ENCODE data around the gene RERE.
"Not testable (repeated sequence)": the region's sequence is repeated elsewhere in the genome, so short reads cannot be mapped to it uniquely, and the experiment has no call there.

The RERE gene

GRCh38 chr1:8382608-8383505 is 434.6 kb downstream of the RERE start:
- Histone ChIP-seq H3K27me3 (ENCODE audit: insufficient read depth, low read length) (no peaks in the 10 kb centered on the region), H3K9me3 (ENCODE audit: low read length) (no peaks in the 10 kb centered on the region), H3K4me3 (ENCODE audit: low read length) (no peak overlapping the region), H3K36me3 (ENCODE audit: insufficient read depth, low read length) (peaks cover 14% of the 10 kb centered on the region), H3K4me1 (ENCODE audit: insufficient read depth, low read length) (peaks cover 16% of the 10 kb centered on the region), H2AFZ (ENCODE audit: low read depth, low read length) (no peak overlapping the region)

GRCh38 chr1:8382051-8382505 is 435.4 kb downstream of the RERE start:
- no peaks in the 10 kb centered on the region for H3K27me3 ChIP-seq (ENCODE audit: insufficient read depth, low read length)
- no peak overlapping the region for H2AFZ ChIP-seq (ENCODE audit: low read depth, low read length)
- H3K4me1 ChIP-seq (ENCODE audit: insufficient read depth, low read length), result peaks cover 16% of the 10 kb centered on the region
- no peaks in the 10 kb centered on the region for H3K9me3 ChIP-seq (ENCODE audit: low read length)
- no peak overlapping the region for H3K4me3 ChIP-seq (ENCODE audit: low read length)
- peaks cover 14% of the 10 kb centered on the region for H3K36me3 ChIP-seq (ENCODE audit: insufficient read depth, low read length)

DNA sequence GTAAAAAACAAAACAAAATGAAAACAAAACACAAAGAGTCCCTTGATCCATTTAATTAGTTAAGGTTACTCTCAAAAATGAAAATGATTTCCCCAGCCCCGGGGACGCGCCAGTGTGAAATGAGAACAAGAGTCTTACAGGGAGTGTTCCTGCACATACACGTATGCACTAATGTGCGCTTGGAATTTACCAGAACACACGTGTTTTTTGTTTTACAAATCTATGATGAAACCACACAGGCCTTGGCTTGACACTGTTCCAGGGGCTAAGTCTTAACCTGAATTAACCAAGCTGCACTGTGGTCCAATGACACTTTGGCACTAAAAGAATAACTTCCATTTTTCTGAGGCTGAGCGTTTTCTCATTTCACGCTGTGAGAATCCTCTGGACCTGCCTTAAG is 435.8 kb downstream of the RERE start:
- peaks cover 16% of the 10 kb centered on the region for H3K4me1 ChIP-seq (ENCODE audit: insufficient read depth, low read length)
- H3K4me3 ChIP-seq (ENCODE audit: low read length), result no peak overlapping the region
- H3K9me3 ChIP-seq (ENCODE audit: low read length), result no peaks in the 10 kb centered on the region
- no peaks in the 10 kb centered on the region for H3K27me3 ChIP-seq (ENCODE audit: insufficient read depth, low read length)
- peaks cover 14% of the 10 kb centered on the region for H3K36me3 ChIP-seq (ENCODE audit: insufficient read depth, low read length)
- H2AFZ ChIP-seq (ENCODE audit: low read depth, low read length), result no peak overlapping the region

DNA sequence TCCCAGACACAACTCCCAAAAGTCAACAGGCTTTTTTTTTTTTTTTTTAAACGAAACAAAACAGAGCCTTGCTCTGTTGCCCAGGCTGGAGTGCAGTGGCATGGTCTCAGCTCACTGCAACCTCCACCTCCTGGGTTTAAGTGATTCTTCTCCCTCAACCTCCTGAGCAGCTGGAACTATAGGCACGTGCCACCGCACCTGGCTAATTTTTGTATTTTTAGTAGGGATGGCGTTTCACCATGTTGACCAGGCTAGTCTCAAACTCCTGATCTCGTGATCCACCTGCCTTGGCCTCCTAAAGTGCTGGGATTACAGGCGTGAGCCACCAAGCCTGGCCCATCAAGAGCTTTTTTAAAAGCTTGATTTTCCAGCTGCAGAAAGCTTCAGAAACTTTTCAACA is 437.1 kb downstream of the RERE start:
- Histone ChIP-seq H3K36me3 (ENCODE audit: insufficient read depth, low read length) (peaks cover 14% of the 10 kb centered on the region), H3K4me1 (ENCODE audit: insufficient read depth, low read length) (peaks cover 16% of the 10 kb centered on the region)
- not testable (repeated sequence) for H3K9me3 ChIP-seq (ENCODE audit: low read length); H3K27me3 ChIP-seq (ENCODE audit: insufficient read depth, low read length); H3K4me3 ChIP-seq (ENCODE audit: low read length); H2AFZ ChIP-seq (ENCODE audit: low read depth, low read length)

DNA sequence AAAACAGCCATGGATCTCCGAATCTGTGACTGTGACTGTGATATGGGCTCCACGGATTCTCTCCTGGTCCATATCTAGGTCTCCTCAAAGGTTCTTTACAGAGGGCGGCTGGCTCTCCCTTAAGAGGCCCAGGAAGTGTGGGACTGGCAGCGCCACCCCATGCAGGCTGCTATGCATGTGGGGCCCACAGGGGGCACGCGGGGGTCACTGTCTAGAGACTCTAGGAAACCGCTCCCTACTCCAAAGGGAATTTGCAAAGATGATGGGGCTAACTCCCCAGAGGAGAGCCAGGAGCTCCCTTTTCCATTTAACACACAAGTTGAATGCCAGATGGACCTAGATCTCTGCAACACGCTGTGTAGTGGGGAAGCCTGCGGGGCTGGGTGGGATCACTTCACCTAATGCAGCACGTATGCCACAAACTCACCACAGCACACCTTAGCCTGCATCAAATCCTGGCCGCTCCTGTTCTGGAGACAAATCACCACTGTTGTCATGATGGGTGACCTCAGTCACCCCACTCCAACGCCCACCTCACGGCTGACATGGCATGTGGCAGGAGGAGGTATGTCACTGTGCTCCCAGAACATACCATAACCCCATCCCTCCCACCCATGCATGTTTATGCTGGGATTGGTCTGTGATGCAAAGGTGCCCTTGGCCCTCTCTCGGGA is 437.8 kb downstream of the RERE start:
- Histone ChIP-seq H3K4me1 (ENCODE audit: insufficient read depth, low read length) (peaks cover 16% of the 10 kb centered on the region), H3K36me3 (ENCODE audit: insufficient read depth, low read length) (peaks cover 14% of the 10 kb centered on the region), H2AFZ (ENCODE audit: low read depth, low read length) (no peak overlapping the region)

GRCh38 chr1:8378981-8379470 is 438.4 kb downstream of the RERE start:
- Histone ChIP-seq H3K36me3 (ENCODE audit: insufficient read depth, low read length) (peaks cover 13% of the 10 kb centered on the region), H3K9me3 (ENCODE audit: low read length) (no peaks in the 10 kb centered on the region), H3K27me3 (ENCODE audit: insufficient read depth, low read length) (no peaks in the 10 kb centered on the region), H3K4me1 (ENCODE audit: insufficient read depth, low read length) (peaks cover 17% of the 10 kb centered on the region), H2AFZ (ENCODE audit: low read depth, low read length) (no peak overlapping the region), H3K4me3 (ENCODE audit: low read length) (no peak overlapping the region)

More for the DNA sequence above, 437.8 kb downstream of the RERE start:
- Histone ChIP-seq H3K27me3 (ENCODE audit: insufficient read depth, low read length) (no peaks in the 10 kb centered on the region), H3K9me3 (ENCODE audit: low read length) (no peaks in the 10 kb centered on the region), H3K4me3 (ENCODE audit: low read length) (no peak overlapping the region)

- Histone ChIP-seq H3K36me3 (ENCODE audit: insufficient read depth, low read length) (peaks cover 10% of the 10 kb centered on the region), H3K9me3 (ENCODE audit: low read length) (no peaks in the 10 kb centered on the region), H3K27me3 (ENCODE audit: insufficient read depth, low read length) (no peaks in the 10 kb centered on the region), H3K4me3 (ENCODE audit: low read length) (no peak overlapping the region), H3K4me1 (ENCODE audit: insufficient read depth, low read length) (peaks cover 26% of the 10 kb centered on the region), H2AFZ (ENCODE audit: low read depth, low read length) (no peak overlapping the region)
Observed at GRCh38 chr1:8378178-8378577, 439.3 kb downstream of the RERE start.

GRCh38 chr1:8377271-8377981 is 440.0 kb downstream of the RERE start:
- no peak overlapping the region for H2AFZ ChIP-seq (ENCODE audit: low read depth, low read length)
- no peaks in the 10 kb centered on the region for H3K9me3 ChIP-seq (ENCODE audit: low read length)
- peaks cover 7% of the 10 kb centered on the region for H3K36me3 ChIP-seq (ENCODE audit: insufficient read depth, low read length)
- H3K27me3 ChIP-seq (ENCODE audit: insufficient read depth, low read length), result no peaks in the 10 kb centered on the region
- H3K4me1 ChIP-seq (ENCODE audit: insufficient read depth, low read length), result peaks cover 27% of the 10 kb centered on the region
- H3K4me3 ChIP-seq (ENCODE audit: low read length), result no peak overlapping the region

DNA sequence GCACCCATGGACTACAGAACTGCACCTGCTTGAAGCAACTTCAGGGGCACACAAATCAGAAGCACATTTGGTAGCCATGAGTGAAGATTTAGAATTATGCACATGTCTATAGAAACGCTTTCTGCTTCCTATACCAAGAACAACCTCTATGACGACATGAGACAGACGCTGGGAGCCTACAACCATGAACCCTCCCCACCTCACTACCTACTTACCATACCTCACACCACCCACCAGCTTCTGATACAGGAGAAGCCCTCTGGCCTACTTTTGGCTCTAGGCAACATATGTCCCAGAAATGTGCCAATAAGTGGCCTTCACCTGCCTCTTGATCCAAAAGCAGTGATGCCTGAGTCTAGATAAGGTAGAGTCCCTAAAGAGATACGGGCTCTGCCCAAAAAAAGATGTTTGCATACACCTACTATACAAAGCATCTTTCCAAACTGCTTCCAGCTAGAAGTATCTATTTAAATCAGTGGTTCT is 441.0 kb downstream of the RERE start:
- Histone ChIP-seq H3K4me1 (ENCODE audit: insufficient read depth, low read length) (peaks cover 27% of the 10 kb centered on the region), H3K27me3 (ENCODE audit: insufficient read depth, low read length) (no peaks in the 10 kb centered on the region), H3K9me3 (ENCODE audit: low read length) (no peaks in the 10 kb centered on the region), H3K4me3 (ENCODE audit: low read length) (no peak overlapping the region), H3K36me3 (ENCODE audit: insufficient read depth, low read length) (peaks cover 7% of the 10 kb centered on the region), H2AFZ (ENCODE audit: low read depth, low read length) (no peak overlapping the region)

- peaks cover 42% of the 10 kb centered on the region for H3K4me1 ChIP-seq (ENCODE audit: insufficient read depth, low read length)
Observed at GRCh38 chr1:8374812-8375211, 442.6 kb downstream of the RERE start.

GRCh38 chr1:8374356-8374755 is 443.1 kb downstream of the RERE start:
- H3K36me3 ChIP-seq (ENCODE audit: insufficient read depth, low read length), result peaks cover 3% of the 10 kb centered on the region
- no peak overlapping the region for H3K4me3 ChIP-seq (ENCODE audit: low read length)
- H3K9me3 ChIP-seq (ENCODE audit: low read length), result no peaks in the 10 kb centered on the region
- H2AFZ ChIP-seq (ENCODE audit: low read depth, low read length), result no peak overlapping the region
- H3K27me3 ChIP-seq (ENCODE audit: insufficient read depth, low read length), result no peaks in the 10 kb centered on the region
- H3K4me1 ChIP-seq (ENCODE audit: insufficient read depth, low read length), result peaks cover 42% of the 10 kb centered on the region

More at GRCh38 chr1:8374812-8375211, 442.6 kb downstream of the RERE start:
- peaks cover 3% of the 10 kb centered on the region for H3K36me3 ChIP-seq (ENCODE audit: insufficient read depth, low read length)
- H3K27me3 ChIP-seq (ENCODE audit: insufficient read depth, low read length), result no peaks in the 10 kb centered on the region
- H3K4me3 ChIP-seq (ENCODE audit: low read length), result no peak overlapping the region
- no peak overlapping the region for H2AFZ ChIP-seq (ENCODE audit: low read depth, low read length)
- no peaks in the 10 kb centered on the region for H3K9me3 ChIP-seq (ENCODE audit: low read length)

DNA sequence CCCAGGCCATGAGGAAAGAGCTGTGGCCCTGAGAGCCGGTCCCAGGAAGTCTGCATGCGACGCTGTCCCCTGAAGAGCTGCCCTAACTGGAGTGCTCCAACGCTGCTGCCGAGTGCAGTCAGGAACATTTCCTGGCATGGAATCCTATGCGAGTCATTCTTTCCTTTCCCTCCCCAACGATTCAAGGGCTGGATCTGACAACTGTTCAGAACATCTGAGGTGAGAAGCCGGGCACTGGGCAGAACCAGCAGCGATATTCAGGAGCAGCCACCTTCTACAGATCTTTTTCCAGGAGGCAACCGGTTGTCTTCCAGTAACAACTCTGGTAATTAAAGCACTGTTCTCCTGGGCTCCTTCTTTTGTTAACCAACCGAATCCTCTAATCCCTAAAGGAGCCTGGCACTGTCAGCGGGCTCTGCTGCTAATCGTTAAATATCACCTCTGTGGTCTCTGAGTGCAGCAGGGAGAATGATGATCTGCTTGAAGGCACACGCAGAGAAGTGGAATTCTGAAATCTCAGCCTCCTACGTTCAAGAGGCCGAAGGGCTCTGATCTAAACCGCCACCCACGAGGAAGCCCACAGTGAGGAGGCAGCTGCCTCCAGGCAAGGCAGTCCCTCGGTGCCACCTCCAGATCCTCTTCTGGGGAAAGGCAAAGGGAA is 443.7 kb downstream of the RERE start:
- H3K27me3 ChIP-seq (ENCODE audit: insufficient read depth, low read length), result no peaks in the 10 kb centered on the region
- peaks cover 42% of the 10 kb centered on the region for H3K4me1 ChIP-seq (ENCODE audit: insufficient read depth, low read length)
- no peak overlapping the region for H3K4me3 ChIP-seq (ENCODE audit: low read length)
- H3K36me3 ChIP-seq (ENCODE audit: insufficient read depth, low read length), result peaks cover 3% of the 10 kb centered on the region
- H3K9me3 ChIP-seq (ENCODE audit: low read length), result no peaks in the 10 kb centered on the region
- no peak overlapping the region for H2AFZ ChIP-seq (ENCODE audit: low read depth, low read length)

Data from neuron (in vitro differentiated cells).